ENCODE measurements around the gene EEFSEC.

DNA sequence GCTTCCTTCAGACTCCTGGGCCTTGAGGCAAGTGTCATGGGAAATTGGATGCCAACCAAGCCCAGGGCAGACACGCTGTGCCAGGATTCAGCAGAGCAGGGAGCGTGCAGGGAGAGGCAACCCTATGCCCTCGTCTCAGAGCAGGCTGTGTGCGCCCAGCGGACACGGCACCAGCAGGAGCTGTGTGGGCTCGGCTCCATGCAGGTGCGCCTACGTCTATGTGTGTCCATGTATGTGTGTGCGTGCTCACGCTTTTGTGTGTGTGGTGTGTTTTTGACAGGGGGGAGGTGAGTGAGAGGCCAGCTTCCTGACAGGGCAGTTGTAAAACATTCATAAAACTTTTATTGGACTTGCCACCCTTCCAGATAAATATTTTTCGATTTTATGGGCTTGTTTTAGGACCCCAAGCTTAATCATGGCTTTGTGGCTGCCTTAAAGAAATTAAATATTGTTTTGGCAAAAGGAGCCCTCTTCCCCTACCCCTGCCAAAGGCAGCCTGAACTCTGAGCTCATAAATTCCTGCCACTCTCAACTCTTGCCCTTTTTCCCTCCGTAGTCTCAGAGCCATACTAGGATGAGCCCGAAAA is 229.0 kb downstream of the EEFSEC start:
- TF ChIP-seq EZH2phosphoT487 (IDR thresholded peaks at IDR 0.05; ENCODE audit: borderline replicate concordance, low read depth, low read length), result no peak
- TF ChIP-seq, protein P1, sequence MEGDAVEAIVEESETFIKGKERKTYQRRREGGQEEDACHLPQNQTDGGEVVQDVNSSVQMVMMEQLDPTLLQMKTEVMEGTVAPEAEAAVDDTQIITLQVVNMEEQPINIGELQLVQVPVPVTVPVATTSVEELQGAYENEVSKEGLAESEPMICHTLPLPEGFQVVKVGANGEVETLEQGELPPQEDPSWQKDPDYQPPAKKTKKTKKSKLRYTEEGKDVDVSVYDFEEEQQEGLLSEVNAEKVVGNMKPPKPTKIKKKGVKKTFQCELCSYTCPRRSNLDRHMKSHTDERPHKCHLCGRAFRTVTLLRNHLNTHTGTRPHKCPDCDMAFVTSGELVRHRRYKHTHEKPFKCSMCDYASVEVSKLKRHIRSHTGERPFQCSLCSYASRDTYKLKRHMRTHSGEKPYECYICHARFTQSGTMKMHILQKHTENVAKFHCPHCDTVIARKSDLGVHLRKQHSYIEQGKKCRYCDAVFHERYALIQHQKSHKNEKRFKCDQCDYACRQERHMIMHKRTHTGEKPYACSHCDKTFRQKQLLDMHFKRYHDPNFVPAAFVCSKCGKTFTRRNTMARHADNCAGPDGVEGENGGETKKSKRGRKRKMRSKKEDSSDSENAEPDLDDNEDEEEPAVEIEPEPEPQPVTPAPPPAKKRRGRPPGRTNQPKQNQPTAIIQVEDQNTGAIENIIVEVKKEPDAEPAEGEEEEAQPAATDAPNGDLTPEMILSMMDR (conservative IDR thresholded peaks at IDR 0.05; ENCODE audit: low read length), result no peak

Data from OCI-LY7 (cell line).